Measurements from ENCODE around the gene VHLL.

VHLL gene

GRCh38 chr1:156253634-156254033 is 45.5 kb downstream of the VHLL start:
- no peak for DNase-seq

DNA sequence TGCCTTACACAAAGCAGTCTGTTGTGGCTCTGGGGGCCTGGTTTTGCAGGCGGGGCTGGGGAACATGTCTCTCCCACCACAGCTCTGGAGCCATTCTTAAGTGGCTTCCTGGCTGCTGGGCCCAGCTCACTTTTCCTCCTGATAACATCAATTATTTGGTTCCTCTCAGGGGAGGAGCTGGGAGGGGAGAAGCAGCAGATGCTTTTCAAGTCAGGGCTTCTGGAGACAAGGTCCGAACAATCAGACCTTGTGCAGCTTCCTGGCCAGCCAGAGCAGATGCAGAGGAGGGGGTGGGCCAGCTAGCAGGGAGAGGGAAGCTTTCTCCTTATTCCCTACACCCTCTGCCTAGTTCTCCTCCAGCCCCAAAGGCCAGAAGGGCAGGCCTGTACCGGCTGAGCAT is 47.6 kb downstream of the VHLL start:
- DNase-seq = no peak

DNA sequence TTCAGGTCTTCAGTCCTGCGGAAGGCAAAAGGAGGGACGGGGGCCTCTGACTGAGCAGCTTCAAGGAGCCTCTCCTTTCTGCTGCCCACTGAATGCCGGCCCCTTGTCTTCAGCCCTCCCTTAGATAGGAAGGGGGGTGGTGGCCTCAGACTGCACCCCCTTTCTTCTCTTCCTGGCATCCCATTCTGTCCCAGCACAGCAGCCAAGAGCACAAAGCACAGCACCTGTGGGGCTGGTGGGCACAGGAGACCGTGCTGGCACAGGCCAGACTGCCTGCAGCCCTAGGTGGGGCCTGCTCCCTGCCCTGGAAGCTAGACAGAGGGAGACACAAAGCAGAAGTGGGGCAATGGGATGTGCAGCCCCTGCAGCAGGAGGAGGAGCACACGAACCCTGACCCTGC is 49.5 kb downstream of the VHLL start:
- DNase-seq = no peak

Measured in inflammatory macrophage (primary cell).